ENCODE results near the gene ARHGEF25.

DNA sequence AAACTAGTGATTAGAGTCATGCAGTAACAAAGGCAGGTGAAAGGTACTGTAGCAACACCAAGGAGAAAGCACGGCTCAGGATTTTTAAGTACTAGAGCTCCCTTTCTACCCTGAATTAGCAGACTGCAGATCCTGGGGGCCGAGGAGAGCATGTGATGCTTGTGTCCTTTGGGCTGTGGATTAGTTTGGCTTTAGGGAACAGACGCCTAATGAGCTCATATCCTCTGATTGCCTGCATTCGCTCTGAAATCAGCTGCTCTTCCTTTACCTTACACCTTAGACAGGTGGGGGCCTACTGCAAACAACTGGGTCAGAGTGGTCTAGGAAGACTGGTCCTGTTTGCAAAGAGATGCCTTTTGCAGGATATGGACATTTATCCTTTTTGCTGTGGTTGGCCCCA lies 18.0 kb upstream of the ARHGEF25 start:
- TF ChIP-seq, protein P1, sequence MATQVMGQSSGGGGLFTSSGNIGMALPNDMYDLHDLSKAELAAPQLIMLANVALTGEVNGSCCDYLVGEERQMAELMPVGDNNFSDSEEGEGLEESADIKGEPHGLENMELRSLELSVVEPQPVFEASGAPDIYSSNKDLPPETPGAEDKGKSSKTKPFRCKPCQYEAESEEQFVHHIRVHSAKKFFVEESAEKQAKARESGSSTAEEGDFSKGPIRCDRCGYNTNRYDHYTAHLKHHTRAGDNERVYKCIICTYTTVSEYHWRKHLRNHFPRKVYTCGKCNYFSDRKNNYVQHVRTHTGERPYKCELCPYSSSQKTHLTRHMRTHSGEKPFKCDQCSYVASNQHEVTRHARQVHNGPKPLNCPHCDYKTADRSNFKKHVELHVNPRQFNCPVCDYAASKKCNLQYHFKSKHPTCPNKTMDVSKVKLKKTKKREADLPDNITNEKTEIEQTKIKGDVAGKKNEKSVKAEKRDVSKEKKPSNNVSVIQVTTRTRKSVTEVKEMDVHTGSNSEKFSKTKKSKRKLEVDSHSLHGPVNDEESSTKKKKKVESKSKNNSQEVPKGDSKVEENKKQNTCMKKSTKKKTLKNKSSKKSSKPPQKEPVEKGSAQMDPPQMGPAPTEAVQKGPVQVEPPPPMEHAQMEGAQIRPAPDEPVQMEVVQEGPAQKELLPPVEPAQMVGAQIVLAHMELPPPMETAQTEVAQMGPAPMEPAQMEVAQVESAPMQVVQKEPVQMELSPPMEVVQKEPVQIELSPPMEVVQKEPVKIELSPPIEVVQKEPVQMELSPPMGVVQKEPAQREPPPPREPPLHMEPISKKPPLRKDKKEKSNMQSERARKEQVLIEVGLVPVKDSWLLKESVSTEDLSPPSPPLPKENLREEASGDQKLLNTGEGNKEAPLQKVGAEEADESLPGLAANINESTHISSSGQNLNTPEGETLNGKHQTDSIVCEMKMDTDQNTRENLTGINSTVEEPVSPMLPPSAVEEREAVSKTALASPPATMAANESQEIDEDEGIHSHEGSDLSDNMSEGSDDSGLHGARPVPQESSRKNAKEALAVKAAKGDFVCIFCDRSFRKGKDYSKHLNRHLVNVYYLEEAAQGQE (IDR thresholded peaks at IDR 0.05; ENCODE audit: insufficient read depth in 1 of 2, low read depth in 2 of 2, low read length in 2 of 2), result no peak
- TF ChIP-seq POLR2AphosphoS5 (IDR thresholded peaks at IDR 0.05; ENCODE audit: low read depth, low read length), result no peak
- TF ChIP-seq TAF1 (IDR thresholded peaks at IDR 0.05; ENCODE audit: borderline replicate concordance, insufficient read depth, low read length), result no peak
- TF ChIP-seq SIN3A (IDR thresholded peaks at IDR 0.05; ENCODE audit: borderline replicate concordance, insufficient read depth, low read length), result no peak

Measured in PFSK-1 (cell line).